Astrocyte (in vitro differentiated cells and primary cell): ENCODE measurements around the gene TNFRSF1A. TPM values are rescaled to one million over a fixed set of nuclear protein-coding genes. Genes with fewer than 3 reads are reported as not detected.
"Not testable (repeated sequence)": the region's sequence is repeated elsewhere in the genome, so short reads cannot be mapped to it uniquely, and the experiment has no call there.

Experiments used
- DNase-seq: peaks from one replicate; pipeline ENCODE4 v3.0.0-alpha.2; 2010; ENCODE audit warnings: low read depth
- FAIRE-seq: peaks from 2 replicates; lab custom pipeline; 2011; peaks lifted over from hg19 to GRCh38; lab: Jason Lieb, UNC
- H2AFZ ChIP-seq: 2 replicates; pipeline ENCODE4 v1.6.0; 2012; ENCODE audit warnings: low read depth, low read length, inconsistent platforms
- H3K27ac ChIP-seq: 2 replicates; pipeline ENCODE4 v1.5.1; 2011; ENCODE audit warnings: low read depth, low read length, inconsistent platforms
- H3K27me3 ChIP-seq: 2 replicates; pipeline ENCODE4 v1.6.0; 2011; ENCODE audit warnings: low read length, inconsistent platforms; ENCODE audit not compliant: insufficient read depth
- H3K36me3 ChIP-seq: 2 replicates; pipeline ENCODE4 v1.5.1; 2011; ENCODE audit warnings: low read length, inconsistent platforms; ENCODE audit not compliant: insufficient read depth
- H3K4me1 ChIP-seq: 2 replicates; pipeline ENCODE4 v1.5.1; 2011; ENCODE audit warnings: low read length, inconsistent platforms; ENCODE audit not compliant: insufficient read depth
- H3K4me2 ChIP-seq: 2 replicates; pipeline ENCODE4 v1.6.0; 2012; ENCODE audit warnings: low read length, inconsistent platforms
- H3K4me3 ChIP-seq: 2 replicates; pipeline ENCODE4 v1.5.1; 2011; ENCODE audit warnings: low read depth, mild to moderate bottlenecking, low read length, inconsistent platforms; ENCODE audit not compliant: insufficient read depth
- H3K79me2 ChIP-seq: 2 replicates; pipeline ENCODE4 v1.6.0; 2012; ENCODE audit warnings: mild to moderate bottlenecking, low read length, inconsistent platforms; ENCODE audit not compliant: insufficient read depth
- H3K9ac ChIP-seq: 2 replicates; pipeline ENCODE4 v1.6.0; 2012; ENCODE audit warnings: mild to moderate bottlenecking, low read length, inconsistent platforms
- H3K9me3 ChIP-seq: 2 replicates; pipeline ENCODE4 v1.5.1; 2012; ENCODE audit warnings: low read depth, mild to moderate bottlenecking, low read length, inconsistent platforms; ENCODE audit not compliant: insufficient read depth
- H4K20me1 ChIP-seq: 2 replicates; pipeline ENCODE4 v1.6.0; 2012; ENCODE audit warnings: low read length, inconsistent platforms; ENCODE audit not compliant: insufficient read depth
- H3K27ac Mint-ChIP-seq: one replicate; pipeline ENCODE4 v1.8.0; 2021; ENCODE audit warnings: mild to moderate bottlenecking, mixed read lengths; ENCODE audit not compliant: unreplicated experiment
- H3K27me3 Mint-ChIP-seq: one replicate; pipeline ENCODE4 v1.8.0; 2021; ENCODE audit warnings: low read depth, mixed read lengths; ENCODE audit not compliant: unreplicated experiment
- H3K36me3 Mint-ChIP-seq: one replicate; pipeline ENCODE4 v1.8.0; 2021; ENCODE audit warnings: low read depth, mixed read lengths; ENCODE audit not compliant: unreplicated experiment
- H3K4me1 Mint-ChIP-seq: one replicate; pipeline ENCODE4 v1.8.0; 2021; ENCODE audit warnings: low read depth, mixed read lengths; ENCODE audit not compliant: unreplicated experiment
- H3K4me3 Mint-ChIP-seq: one replicate; pipeline ENCODE4 v1.8.0; 2021; ENCODE audit warnings: mild to moderate bottlenecking, moderate library complexity, mixed read lengths; ENCODE audit not compliant: unreplicated experiment
- H3K9me3 Mint-ChIP-seq: one replicate; pipeline ENCODE4 v1.8.0; 2021; ENCODE audit warnings: mild to moderate bottlenecking, mixed read lengths; ENCODE audit not compliant: unreplicated experiment
- EZH2 ChIP-seq: IDR thresholded peaks from 2 replicates; pipeline ENCODE4 v1.6.1; 2012; ENCODE audit warnings: mild to moderate bottlenecking, low read length, inconsistent platforms; ENCODE audit not compliant: insufficient read depth
- total RNA-seq: library from RNA; stranded (reverse); gene quantifications from 2 replicates; pipeline ENCODE4 v1.2.1, GENCODE V29; 2021
- TF ChIP-seq, protein P1 (sequence below): IDR thresholded peaks from 2 replicates; pipeline ENCODE4 v1.5.1; 2011; ENCODE audit warnings: low read depth, mild to moderate bottlenecking, inconsistent platforms, low read length, moderate library complexity; ENCODE audit not compliant: insufficient read depth

The TNFRSF1A gene
- total RNA-seq, 1 donor from 2014 or later: 118 TPM

DNA sequence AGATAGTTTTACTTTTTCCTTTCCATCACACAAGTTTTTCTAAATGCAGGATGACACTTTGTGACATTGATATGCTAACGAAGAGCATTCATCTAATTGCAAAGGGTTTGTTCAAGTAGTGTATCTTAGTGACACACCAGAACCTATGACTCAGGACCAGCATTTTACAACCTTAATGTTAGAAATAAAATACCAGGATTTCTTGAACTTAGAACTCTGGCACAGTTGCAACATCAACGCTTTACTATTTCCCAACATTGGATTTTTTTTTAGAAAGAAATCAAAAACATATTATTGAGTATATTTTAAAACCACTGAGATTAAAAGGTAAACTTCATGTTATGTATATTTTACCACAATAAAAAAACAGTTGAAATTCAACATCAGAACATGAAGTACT is 49.3 kb downstream of the TNFRSF1A start:
- Histone ChIP-seq H3K4me2 (no peak overlapping the region), H3K4me3 (no peak overlapping the region), H3K27ac (no peak overlapping the region), H3K36me3 (no peaks in the 10 kb centered on the region), H4K20me1 (no peaks in the 10 kb centered on the region), H3K9ac (no peak overlapping the region), H3K4me1 (peaks cover 14% of the 10 kb centered on the region), H3K27me3 (no peaks in the 10 kb centered on the region), H3K9me3 (no peaks in the 10 kb centered on the region), H3K79me2 (no peaks in the 10 kb centered on the region), H2AFZ (no peak overlapping the region)
- DNase-seq: no peak
- TF ChIP-seq, protein P1, sequence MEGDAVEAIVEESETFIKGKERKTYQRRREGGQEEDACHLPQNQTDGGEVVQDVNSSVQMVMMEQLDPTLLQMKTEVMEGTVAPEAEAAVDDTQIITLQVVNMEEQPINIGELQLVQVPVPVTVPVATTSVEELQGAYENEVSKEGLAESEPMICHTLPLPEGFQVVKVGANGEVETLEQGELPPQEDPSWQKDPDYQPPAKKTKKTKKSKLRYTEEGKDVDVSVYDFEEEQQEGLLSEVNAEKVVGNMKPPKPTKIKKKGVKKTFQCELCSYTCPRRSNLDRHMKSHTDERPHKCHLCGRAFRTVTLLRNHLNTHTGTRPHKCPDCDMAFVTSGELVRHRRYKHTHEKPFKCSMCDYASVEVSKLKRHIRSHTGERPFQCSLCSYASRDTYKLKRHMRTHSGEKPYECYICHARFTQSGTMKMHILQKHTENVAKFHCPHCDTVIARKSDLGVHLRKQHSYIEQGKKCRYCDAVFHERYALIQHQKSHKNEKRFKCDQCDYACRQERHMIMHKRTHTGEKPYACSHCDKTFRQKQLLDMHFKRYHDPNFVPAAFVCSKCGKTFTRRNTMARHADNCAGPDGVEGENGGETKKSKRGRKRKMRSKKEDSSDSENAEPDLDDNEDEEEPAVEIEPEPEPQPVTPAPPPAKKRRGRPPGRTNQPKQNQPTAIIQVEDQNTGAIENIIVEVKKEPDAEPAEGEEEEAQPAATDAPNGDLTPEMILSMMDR: no peak
- no peak for TF ChIP-seq EZH2
- no peak for FAIRE-seq
- H3K4me1 Mint-ChIP-seq: peaks cover 9% of the 10 kb centered on the region
- H3K27me3 Mint-ChIP-seq: no peaks in the 10 kb centered on the region
- peaks cover 10% of the 10 kb centered on the region for H3K9me3 Mint-ChIP-seq
- H3K4me3 Mint-ChIP-seq: no peak overlapping the region
- H3K36me3 Mint-ChIP-seq: no peaks in the 10 kb centered on the region
- no peak overlapping the region for H3K27ac Mint-ChIP-seq

DNA sequence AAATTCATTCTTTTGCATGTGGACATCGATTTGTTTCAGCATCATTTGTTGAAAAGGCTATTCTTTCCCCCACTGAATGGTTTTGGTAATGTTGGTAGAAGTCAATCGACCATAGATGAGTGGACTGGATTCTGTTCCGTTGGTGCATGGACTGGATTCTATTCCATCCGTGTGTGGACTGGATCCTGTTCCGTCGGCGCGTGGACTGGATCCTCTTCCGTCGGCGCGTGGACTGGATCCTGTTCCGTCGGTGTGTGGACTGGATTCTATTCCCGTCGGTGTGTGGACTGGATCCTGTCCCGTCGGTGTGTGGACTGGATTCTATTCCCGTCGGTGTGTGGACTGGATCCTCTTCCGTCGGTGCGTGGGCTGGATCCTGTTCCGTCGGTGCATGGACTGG is 52.0 kb downstream of the TNFRSF1A start:
- H4K20me1 ChIP-seq, H3K4me1 Mint-ChIP-seq, H3K4me2 ChIP-seq, H2AFZ ChIP-seq, H3K9me3 Mint-ChIP-seq, H3K36me3 ChIP-seq, H3K9me3 ChIP-seq, H3K27me3 Mint-ChIP-seq, H3K4me3 ChIP-seq, H3K79me2 ChIP-seq, H3K27me3 ChIP-seq, H3K27ac ChIP-seq, H3K27ac Mint-ChIP-seq, H3K4me3 Mint-ChIP-seq, H3K36me3 Mint-ChIP-seq, FAIRE-seq, DNase-seq, H3K9ac ChIP-seq: not testable (repeated sequence)
- H3K4me1 ChIP-seq: peaks cover 19% of the 10 kb centered on the region

DNA sequence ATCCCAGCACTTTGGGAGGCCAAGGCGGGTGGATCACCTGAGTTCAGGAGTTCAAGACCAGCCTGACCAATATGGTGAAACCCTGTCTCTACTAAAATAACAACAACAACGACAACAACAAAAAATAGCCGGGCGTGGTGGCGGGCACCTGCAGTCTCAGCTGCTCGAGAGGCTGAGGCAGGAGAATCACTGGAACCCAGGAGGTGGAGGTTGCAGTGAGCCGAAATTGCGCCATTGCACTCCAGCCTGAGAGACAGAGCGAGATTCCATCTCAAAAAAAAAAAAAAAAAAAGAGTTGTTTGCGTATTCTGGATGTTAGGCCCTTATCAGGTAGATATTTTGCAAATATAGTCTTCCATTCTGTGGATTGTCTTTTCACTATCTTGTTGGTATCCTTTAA is 52.8 kb downstream of the TNFRSF1A start:
- H3K27ac ChIP-seq, H3K4me3 ChIP-seq, H3K27me3 ChIP-seq, H4K20me1 ChIP-seq, H3K27ac Mint-ChIP-seq, H2AFZ ChIP-seq, DNase-seq, H3K79me2 ChIP-seq, H3K4me1 Mint-ChIP-seq, H3K4me2 ChIP-seq, H3K4me3 Mint-ChIP-seq, H3K9ac ChIP-seq, H3K9me3 Mint-ChIP-seq, FAIRE-seq, H3K36me3 ChIP-seq, H3K9me3 ChIP-seq, H3K36me3 Mint-ChIP-seq, H3K27me3 Mint-ChIP-seq: not testable (repeated sequence)
- peaks cover 16% of the 10 kb centered on the region for H3K4me1 ChIP-seq

DNA sequence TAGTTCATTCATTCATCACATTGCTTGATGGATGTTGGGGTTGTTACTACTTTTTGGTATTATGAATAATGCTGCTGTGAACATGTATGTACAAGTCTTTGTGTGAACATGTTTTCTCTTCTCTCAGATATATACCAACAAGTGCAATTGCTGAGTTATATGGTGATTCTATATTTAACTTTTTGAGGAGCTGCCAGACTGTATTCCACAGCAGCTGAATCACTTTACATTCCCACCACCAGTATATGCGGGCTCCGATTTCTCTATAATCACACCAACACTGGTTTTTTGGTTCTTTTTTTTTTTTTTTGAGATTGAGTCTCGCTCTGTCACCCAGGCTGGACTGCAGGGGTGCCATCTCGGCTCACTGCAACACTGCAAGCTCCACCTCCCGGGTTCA is 53.6 kb downstream of the TNFRSF1A start:
- no peaks in the 10 kb centered on the region for H3K36me3 Mint-ChIP-seq
- TF ChIP-seq EZH2: no peak
- TF ChIP-seq, protein P1: no peak
- peak overlapping the region; percentile 36 for H3K4me2 ChIP-seq
- no peak overlapping the region for H3K4me3 ChIP-seq
- H3K4me1 Mint-ChIP-seq: no peaks in the 10 kb centered on the region
- H3K27me3 Mint-ChIP-seq: no peaks in the 10 kb centered on the region
- peaks cover 10% of the 10 kb centered on the region for H3K9me3 Mint-ChIP-seq
- H3K4me3 Mint-ChIP-seq: no peak overlapping the region
- no peak overlapping the region for H3K27ac Mint-ChIP-seq
- peak; percentile 55 for DNase-seq
- no peak for FAIRE-seq
- H3K4me1 ChIP-seq: peaks cover 16% of the 10 kb centered on the region
- no peaks in the 10 kb centered on the region for H3K27me3 ChIP-seq
- H3K36me3 ChIP-seq: no peaks in the 10 kb centered on the region
- no peaks in the 10 kb centered on the region for H4K20me1 ChIP-seq
- H3K79me2 ChIP-seq: no peaks in the 10 kb centered on the region
- no peaks in the 10 kb centered on the region for H3K9me3 ChIP-seq
- H3K27ac ChIP-seq: no peak overlapping the region
- H3K9ac ChIP-seq: no peak overlapping the region
- no peak overlapping the region for H2AFZ ChIP-seq
